Natural killer cell (primary cell): ENCODE results near the gene SLC39A11. TPM values are rescaled to one million over a fixed set of nuclear protein-coding genes. Genes with fewer than 3 reads are reported as not detected.

ENCODE experiments used
- ATAC-seq, 3 donors: fragments of 150-1000 bp in 2 of 3; fragments of 200-7000 bp in 1 of 3; cut with Tn5 transposase; 1 replicate in 1 of 3; 2 replicates in 2 of 3; pipeline ENCODE4 v1.10.0; 2021; ENCODE audit warnings: mild to moderate bottlenecking in 2 of 3, moderate library complexity in 2 of 3
- DNase-seq, 2 donors: peaks; one replicate each; pipeline versions ENCODE4 v3.0.0 to v3.0.0-alpha.2; 2013 to 2021; ENCODE audit warnings: mixed read lengths in 1 of 2
- H3K27ac ChIP-seq: one replicate; pipeline ENCODE4 v1.5.1; 2013; ENCODE audit warnings: mild to moderate bottlenecking, low read length
- H3K27me3 ChIP-seq: one replicate; pipeline ENCODE4 v1.6.1; 2013; ENCODE audit warnings: low read length; ENCODE audit not compliant: control insufficient read depth, insufficient read depth
- H3K36me3 ChIP-seq: one replicate; pipeline ENCODE4 v1.6.1; 2013; ENCODE audit warnings: low read length; ENCODE audit not compliant: control insufficient read depth, insufficient read depth
- H3K4me1 ChIP-seq: one replicate; pipeline ENCODE4 v1.6.1; 2013; ENCODE audit warnings: low read length; ENCODE audit not compliant: control insufficient read depth, insufficient read depth
- H3K4me3 ChIP-seq: one replicate; pipeline ENCODE4 v1.5.1; 2013; ENCODE audit warnings: low read length
- H3K9me3 ChIP-seq: one replicate; pipeline ENCODE4 v1.6.1; 2013; ENCODE audit warnings: low read length; ENCODE audit not compliant: control insufficient read depth, insufficient read depth
- H3K27ac Mint-ChIP-seq, 2 donors: one replicate each; pipeline ENCODE4 v1.8.0; 2022; ENCODE audit warnings: mild to moderate bottlenecking in 2 of 2, mixed read lengths in 2 of 2, moderate library complexity in 1 of 2
- H3K27me3 Mint-ChIP-seq, 2 donors: one replicate each; pipeline ENCODE4 v1.8.0; 2022; ENCODE audit warnings: low read depth in 2 of 2, mixed read lengths in 2 of 2
- H3K36me3 Mint-ChIP-seq: one replicate; pipeline ENCODE4 v1.8.0; 2022; ENCODE audit warnings: mixed read lengths
- H3K4me1 Mint-ChIP-seq, 2 donors: one replicate each; pipeline ENCODE4 v1.8.0; 2022; ENCODE audit warnings: mixed read lengths in 2 of 2
- H3K4me3 Mint-ChIP-seq: one replicate; pipeline ENCODE4 v1.8.0; 2022; ENCODE audit warnings: mild to moderate bottlenecking, moderate library complexity, mixed read lengths
- H3K9me3 Mint-ChIP-seq, 2 donors: one replicate each; pipeline ENCODE4 v1.8.0; 2022; ENCODE audit warnings: mixed read lengths in 2 of 2
- WGBS: methylation state at CpG from one replicate; pipeline ENCODE4 v1.1.7; 2013; ENCODE audit warnings: missing lambda C conversion rate; ENCODE audit not compliant: insufficient coverage; 5-methylcytosine and 5-hydroxymethylcytosine counted together
- intact Hi-C: fragments of 100-400 bp; cut with micrococcal nuclease; formaldehyde crosslinking; loops from one replicate; pipeline ENCODE4 v1.14.2; 2022
- total RNA-seq, 4 donors: library from RNA; stranded (reverse); fragments of 120-200 nt in 1 of 4; gene quantifications; one replicate each; pipeline versions ENCODE4 v1.2.3 to v1.2.4, GENCODE V29; 2013 to 2022
- TF ChIP-seq, protein P1 (sequence below): fragments of 200-600 bp; IDR thresholded peaks from one replicate; pipeline ENCODE4 v1.8.0; 2022; ENCODE audit warnings: antibody characterized with exemption

Gene SLC39A11
- total RNA-seq, 3 donors from 2014 or later (not counting 1 experiment from before 2014, with no cell fraction given): 32.6 to 44.9 (median 39.4) TPM

DNA sequence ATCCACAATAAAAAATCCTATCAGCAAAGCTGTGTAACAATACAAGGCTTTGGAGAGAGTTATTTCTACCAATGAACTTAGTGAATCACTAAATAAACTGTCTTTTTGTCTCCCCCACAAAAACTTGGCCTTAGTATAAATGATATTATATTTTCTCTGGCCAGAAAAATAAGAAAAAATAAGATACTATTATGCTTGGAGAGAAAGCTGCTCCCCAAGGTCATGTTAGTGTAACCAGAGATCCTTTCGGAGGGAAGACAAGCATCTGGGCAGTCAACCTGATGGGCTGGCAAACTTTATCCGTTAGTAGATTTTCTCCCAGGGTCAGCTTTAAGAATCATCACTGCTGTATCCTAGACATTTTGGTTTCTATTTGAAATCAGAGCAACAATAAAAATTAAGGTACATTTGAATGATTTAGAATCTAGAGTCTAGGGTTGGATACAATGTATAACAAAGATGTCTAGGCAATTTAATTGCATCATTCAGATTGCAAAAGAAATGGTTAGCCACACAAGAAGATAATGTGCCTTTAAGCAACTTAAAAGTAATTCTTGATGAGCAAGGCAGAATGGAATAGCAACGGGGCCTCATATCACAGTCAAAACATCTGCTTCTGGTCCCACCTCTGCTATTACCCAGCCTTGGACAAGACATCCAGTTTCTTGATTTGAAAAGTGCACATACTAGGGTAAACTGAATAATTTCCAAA is 280.4 kb downstream of the SLC39A11 start:
- no peaks in the 10 kb centered on the region for H3K4me1 ChIP-seq

DNA sequence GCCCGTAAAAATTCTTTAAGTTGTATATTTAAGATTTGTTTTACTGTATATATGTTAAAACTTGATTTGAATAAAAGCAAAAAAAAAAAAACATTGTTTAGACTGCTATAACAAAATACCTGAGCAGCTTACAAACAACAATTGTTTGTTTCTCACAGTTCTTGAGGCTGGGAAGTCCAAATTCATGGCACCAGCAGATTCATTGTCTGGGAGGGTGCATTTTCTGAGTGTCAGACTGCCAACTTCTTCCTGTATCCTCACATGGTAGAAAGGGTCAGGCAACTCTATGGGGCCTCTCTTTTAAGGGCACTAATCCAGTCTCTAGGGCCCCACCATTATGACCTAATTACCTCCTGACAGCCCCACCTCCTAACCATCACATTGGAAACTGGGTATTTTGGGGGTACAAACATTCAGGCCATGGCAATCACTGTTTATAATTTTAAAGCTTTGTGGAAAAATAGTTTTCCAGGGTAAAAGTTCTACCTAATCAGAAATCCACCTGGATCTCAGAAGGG is 281.4 kb downstream of the SLC39A11 start:
- ATAC-seq: no peak
- peaks cover 17% of the 10 kb centered on the region for H3K36me3 Mint-ChIP-seq
- Histone ChIP-seq H3K27ac (no peak overlapping the region), H3K4me3 (no peak overlapping the region), H3K4me1 (no peaks in the 10 kb centered on the region), H3K9me3 (peaks cover 9% of the 10 kb centered on the region), H3K27me3 (no peaks in the 10 kb centered on the region), H3K36me3 (no peaks in the 10 kb centered on the region)
- H3K4me1 Mint-ChIP-seq: no peaks in the 10 kb centered on the region
- intact Hi-C loops: no loop called here
- H3K9me3 Mint-ChIP-seq: peaks cover 2 to 3% of the 10 kb centered on the region in 2 donors
- no peaks in the 10 kb centered on the region for H3K27me3 Mint-ChIP-seq
- TF ChIP-seq, protein P1, sequence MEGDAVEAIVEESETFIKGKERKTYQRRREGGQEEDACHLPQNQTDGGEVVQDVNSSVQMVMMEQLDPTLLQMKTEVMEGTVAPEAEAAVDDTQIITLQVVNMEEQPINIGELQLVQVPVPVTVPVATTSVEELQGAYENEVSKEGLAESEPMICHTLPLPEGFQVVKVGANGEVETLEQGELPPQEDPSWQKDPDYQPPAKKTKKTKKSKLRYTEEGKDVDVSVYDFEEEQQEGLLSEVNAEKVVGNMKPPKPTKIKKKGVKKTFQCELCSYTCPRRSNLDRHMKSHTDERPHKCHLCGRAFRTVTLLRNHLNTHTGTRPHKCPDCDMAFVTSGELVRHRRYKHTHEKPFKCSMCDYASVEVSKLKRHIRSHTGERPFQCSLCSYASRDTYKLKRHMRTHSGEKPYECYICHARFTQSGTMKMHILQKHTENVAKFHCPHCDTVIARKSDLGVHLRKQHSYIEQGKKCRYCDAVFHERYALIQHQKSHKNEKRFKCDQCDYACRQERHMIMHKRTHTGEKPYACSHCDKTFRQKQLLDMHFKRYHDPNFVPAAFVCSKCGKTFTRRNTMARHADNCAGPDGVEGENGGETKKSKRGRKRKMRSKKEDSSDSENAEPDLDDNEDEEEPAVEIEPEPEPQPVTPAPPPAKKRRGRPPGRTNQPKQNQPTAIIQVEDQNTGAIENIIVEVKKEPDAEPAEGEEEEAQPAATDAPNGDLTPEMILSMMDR: no peak
- no peak overlapping the region for H3K4me3 Mint-ChIP-seq
- H3K27ac Mint-ChIP-seq: no peak overlapping the region
- DNase-seq: no peak
- WGBS: no CpG with 5 or more reads among the region's 1 CpG

More for the DNA sequence above, 280.4 kb downstream of the SLC39A11 start:
- H3K4me3 ChIP-seq: no peak overlapping the region
- DNase-seq (no peak), ATAC-seq (no peak)
- H3K27ac Mint-ChIP-seq: no peak overlapping the region
- intact Hi-C loops: no loop called here
- H3K36me3 ChIP-seq: no peaks in the 10 kb centered on the region
- no peaks in the 10 kb centered on the region for H3K27me3 ChIP-seq
- peaks cover 9% of the 10 kb centered on the region for H3K9me3 ChIP-seq
- H3K4me1 Mint-ChIP-seq: no peaks in the 10 kb centered on the region
- H3K27me3 Mint-ChIP-seq: no peaks in the 10 kb centered on the region
- no peak overlapping the region for H3K4me3 Mint-ChIP-seq
- H3K36me3 Mint-ChIP-seq: peaks cover 17% of the 10 kb centered on the region
- H3K9me3 Mint-ChIP-seq: peaks cover 2 to 3% of the 10 kb centered on the region in 2 donors
- WGBS: 94% methylated on average over 3 of the region's 3 CpGs
- H3K27ac ChIP-seq: no peak overlapping the region
- TF ChIP-seq, protein P1: no peak

DNA sequence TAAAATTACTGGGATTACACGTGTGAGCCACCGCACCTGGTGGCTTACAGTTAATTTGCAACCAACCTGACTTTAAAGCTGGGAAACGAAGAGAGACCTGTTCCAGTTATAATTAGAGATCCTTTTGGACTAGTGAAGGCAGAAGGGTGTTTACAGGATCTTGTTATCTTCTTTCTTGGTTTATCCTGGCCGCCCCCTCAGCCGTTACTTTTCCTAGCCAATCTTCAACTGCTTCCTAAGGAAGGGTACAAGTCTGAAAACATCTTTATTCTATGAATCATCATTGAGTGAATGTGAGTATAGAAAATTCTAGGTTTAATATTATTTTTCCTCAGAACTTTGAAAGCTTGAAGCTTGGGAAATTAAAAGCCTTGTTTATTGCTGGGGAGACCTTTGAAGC is 286.5 kb downstream of the SLC39A11 start:
- 95% methylated on average over 4 of the region's 5 CpGs for WGBS
- H3K9me3 Mint-ChIP-seq: no peaks in the 10 kb centered on the region
- H3K27ac ChIP-seq: no peak overlapping the region
- no peaks in the 10 kb centered on the region for H3K36me3 ChIP-seq
- H3K4me3 ChIP-seq: no peak overlapping the region
- no peaks in the 10 kb centered on the region for H3K4me1 Mint-ChIP-seq
- no peaks in the 10 kb centered on the region for H3K27me3 Mint-ChIP-seq
- H3K9me3 ChIP-seq: peaks cover 10% of the 10 kb centered on the region
- TF ChIP-seq, protein P1: no peak
- H3K27ac Mint-ChIP-seq: no peak overlapping the region
- no peaks in the 10 kb centered on the region for H3K4me1 ChIP-seq
- DNase-seq (no peak), ATAC-seq (no peak)
- no peaks in the 10 kb centered on the region for H3K27me3 ChIP-seq
- no peak overlapping the region for H3K4me3 Mint-ChIP-seq
- intact Hi-C loops: no loop called here
- H3K36me3 Mint-ChIP-seq: no peaks in the 10 kb centered on the region
